NB4 (cell line): ENCODE data around the gene CNTN5.

Experiments
- MAX ChIP-seq: IDR thresholded peaks from 2 replicates; pipeline ENCODE4 v1.6.1; 2011; ENCODE audit warnings: low read depth, low read length
- MYC ChIP-seq: IDR thresholded peaks from 2 replicates; pipeline ENCODE4 v1.6.1; 2011; ENCODE audit warnings: low read depth, low read length
- POLR2A ChIP-seq: IDR thresholded peaks from 2 replicates; pipeline ENCODE4 v1.6.1; 2011; ENCODE audit warnings: mild to moderate bottlenecking; ENCODE audit not compliant: insufficient read length; ENCODE audit errors: extremely low read depth
- TF ChIP-seq, protein P1 (sequence below): IDR thresholded peaks from one replicate; pipeline ENCODE4 v1.5.1; 2012; ENCODE audit warnings: low read depth, low read length

- TF ChIP-seq, protein P1, sequence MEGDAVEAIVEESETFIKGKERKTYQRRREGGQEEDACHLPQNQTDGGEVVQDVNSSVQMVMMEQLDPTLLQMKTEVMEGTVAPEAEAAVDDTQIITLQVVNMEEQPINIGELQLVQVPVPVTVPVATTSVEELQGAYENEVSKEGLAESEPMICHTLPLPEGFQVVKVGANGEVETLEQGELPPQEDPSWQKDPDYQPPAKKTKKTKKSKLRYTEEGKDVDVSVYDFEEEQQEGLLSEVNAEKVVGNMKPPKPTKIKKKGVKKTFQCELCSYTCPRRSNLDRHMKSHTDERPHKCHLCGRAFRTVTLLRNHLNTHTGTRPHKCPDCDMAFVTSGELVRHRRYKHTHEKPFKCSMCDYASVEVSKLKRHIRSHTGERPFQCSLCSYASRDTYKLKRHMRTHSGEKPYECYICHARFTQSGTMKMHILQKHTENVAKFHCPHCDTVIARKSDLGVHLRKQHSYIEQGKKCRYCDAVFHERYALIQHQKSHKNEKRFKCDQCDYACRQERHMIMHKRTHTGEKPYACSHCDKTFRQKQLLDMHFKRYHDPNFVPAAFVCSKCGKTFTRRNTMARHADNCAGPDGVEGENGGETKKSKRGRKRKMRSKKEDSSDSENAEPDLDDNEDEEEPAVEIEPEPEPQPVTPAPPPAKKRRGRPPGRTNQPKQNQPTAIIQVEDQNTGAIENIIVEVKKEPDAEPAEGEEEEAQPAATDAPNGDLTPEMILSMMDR, result no peak
- TF ChIP-seq POLR2A, result no peak
- TF ChIP-seq MAX, result no peak
- no peak for TF ChIP-seq MYC
Observed at GRCh38 chr11:99065121-99065520, 44.4 kb downstream of the CNTN5 start.
